AG04450 (cell line): Measurements from ENCODE around the gene GPRC5C. TPM values are rescaled to one million over a fixed set of nuclear protein-coding genes. Genes with fewer than 3 reads are reported as not detected.

Source experiments
- CTCF ChIA-PET: fragments of 300-600, 350-600 bp; formaldehyde crosslinking; extraction: SDS; loops from one replicate; lab custom pipeline; 2022; ENCODE audit warnings: antibody characterized with exemption, inconsistent platforms; lab: Charles Lee
- POLR2A ChIA-PET: fragments of 350-600 bp; formaldehyde crosslinking; extraction: SDS; loops from one replicate; lab custom pipeline; 2021; ENCODE audit warnings: antibody characterized with exemption, inconsistent platforms; lab: Yijun Ruan, JAX
- DNase-seq: peaks from one replicate; pipeline ENCODE4 v3.0.0-alpha.2; 2011; ENCODE audit warnings: low read depth, low spot score
- H3K27ac ChIP-seq: one replicate; pipeline ENCODE4 v1.5.1; 2012; ENCODE audit warnings: low read depth, low read length, control low read depth
- H3K27me3 ChIP-seq: one replicate; pipeline ENCODE4 v1.6.0; 2012; ENCODE audit warnings: low read length; ENCODE audit not compliant: control insufficient read depth, insufficient read depth
- H3K4me3 ChIP-seq: 2 replicates; pipeline ENCODE4 v1.5.1; 2011; ENCODE audit warnings: mild to moderate bottlenecking, low read depth, low read length, control low read depth
- H3K9me3 ChIP-seq: 2 replicates; pipeline ENCODE4 v1.5.1; 2012; ENCODE audit warnings: low read length; ENCODE audit not compliant: control insufficient read depth, insufficient read depth
- polyA plus RNA-seq: library from polyadenylated mRNA; depleted of rRNA; stranded (reverse); fragments of >200 nt; gene quantifications from 2 replicates; pipeline ENCODE4 v1.2.3, GENCODE V29; 2011
- TF ChIP-seq, protein P1 (sequence below): IDR thresholded peaks from 2 replicates; pipeline ENCODE4 v1.5.1; 2011; ENCODE audit warnings: low read depth, low read length, control low read depth, inconsistent platforms

The GPRC5C gene
- polyA plus RNA-seq, 1 experiment: 0.14 TPM

DNA sequence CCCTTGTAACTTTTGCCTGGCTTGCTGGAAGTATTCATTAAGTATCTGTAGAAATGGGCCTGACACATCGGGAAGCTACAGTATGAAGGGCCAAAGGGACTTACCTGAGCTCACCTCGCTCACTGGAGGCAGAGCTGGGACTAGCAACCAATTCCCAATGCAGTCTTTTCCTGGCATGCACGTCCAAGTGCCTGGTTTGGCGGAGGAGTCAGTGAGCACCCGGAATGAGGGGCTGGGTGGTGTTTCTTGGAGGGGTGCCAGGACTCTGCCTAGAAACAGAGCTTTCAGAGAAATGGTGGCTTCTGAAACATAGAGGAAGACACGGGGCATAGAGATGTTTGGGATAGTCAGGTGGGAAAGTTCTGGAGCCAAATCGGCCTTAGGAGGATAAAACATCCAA is 18.4 kb upstream of the GPRC5C start:
- ChIA-PET POLR2A (no interaction called here), CTCF (interaction anchor here (1.4 kb wide), 1 partner anchor 44 kb away, joined by 5 read pairs; no protein-coding TSS in a partner anchor)
- no peak overlapping the region for H3K27ac ChIP-seq
- no peaks in the 10 kb centered on the region for H3K27me3 ChIP-seq
- TF ChIP-seq, protein P1, sequence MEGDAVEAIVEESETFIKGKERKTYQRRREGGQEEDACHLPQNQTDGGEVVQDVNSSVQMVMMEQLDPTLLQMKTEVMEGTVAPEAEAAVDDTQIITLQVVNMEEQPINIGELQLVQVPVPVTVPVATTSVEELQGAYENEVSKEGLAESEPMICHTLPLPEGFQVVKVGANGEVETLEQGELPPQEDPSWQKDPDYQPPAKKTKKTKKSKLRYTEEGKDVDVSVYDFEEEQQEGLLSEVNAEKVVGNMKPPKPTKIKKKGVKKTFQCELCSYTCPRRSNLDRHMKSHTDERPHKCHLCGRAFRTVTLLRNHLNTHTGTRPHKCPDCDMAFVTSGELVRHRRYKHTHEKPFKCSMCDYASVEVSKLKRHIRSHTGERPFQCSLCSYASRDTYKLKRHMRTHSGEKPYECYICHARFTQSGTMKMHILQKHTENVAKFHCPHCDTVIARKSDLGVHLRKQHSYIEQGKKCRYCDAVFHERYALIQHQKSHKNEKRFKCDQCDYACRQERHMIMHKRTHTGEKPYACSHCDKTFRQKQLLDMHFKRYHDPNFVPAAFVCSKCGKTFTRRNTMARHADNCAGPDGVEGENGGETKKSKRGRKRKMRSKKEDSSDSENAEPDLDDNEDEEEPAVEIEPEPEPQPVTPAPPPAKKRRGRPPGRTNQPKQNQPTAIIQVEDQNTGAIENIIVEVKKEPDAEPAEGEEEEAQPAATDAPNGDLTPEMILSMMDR: no peak
- H3K4me3 ChIP-seq: no peak overlapping the region
- peaks cover 16% of the 10 kb centered on the region for H3K9me3 ChIP-seq
- no peak for DNase-seq

DNA sequence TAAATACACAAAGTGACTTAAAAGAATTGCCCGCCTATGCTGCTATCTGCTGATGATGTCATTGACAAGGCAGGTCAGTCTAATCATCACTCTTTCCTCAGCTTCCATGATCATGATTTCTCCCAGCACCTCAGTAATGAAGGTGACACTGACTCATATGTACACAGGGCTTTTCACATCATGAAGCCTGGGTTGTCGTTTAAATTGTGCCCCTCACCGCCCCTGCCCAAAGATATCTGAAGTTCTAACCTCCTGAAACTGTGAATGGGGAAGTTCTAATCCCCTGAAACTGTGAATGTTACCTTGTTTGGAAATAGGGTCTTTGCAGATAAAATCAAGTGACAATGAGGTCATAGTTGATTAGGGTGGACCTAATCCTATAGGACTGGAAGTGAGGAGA is 17.4 kb upstream of the GPRC5C start:
- TF ChIP-seq, protein P1: no peak
- no peak overlapping the region for H3K4me3 ChIP-seq
- H3K9me3 ChIP-seq: peaks cover 23% of the 10 kb centered on the region
- DNase-seq: no peak
- H3K27me3 ChIP-seq: no peaks in the 10 kb centered on the region
- CTCF ChIA-PET: no interaction called here
- H3K27ac ChIP-seq: no peak overlapping the region
- POLR2A ChIA-PET: no interaction called here

DNA sequence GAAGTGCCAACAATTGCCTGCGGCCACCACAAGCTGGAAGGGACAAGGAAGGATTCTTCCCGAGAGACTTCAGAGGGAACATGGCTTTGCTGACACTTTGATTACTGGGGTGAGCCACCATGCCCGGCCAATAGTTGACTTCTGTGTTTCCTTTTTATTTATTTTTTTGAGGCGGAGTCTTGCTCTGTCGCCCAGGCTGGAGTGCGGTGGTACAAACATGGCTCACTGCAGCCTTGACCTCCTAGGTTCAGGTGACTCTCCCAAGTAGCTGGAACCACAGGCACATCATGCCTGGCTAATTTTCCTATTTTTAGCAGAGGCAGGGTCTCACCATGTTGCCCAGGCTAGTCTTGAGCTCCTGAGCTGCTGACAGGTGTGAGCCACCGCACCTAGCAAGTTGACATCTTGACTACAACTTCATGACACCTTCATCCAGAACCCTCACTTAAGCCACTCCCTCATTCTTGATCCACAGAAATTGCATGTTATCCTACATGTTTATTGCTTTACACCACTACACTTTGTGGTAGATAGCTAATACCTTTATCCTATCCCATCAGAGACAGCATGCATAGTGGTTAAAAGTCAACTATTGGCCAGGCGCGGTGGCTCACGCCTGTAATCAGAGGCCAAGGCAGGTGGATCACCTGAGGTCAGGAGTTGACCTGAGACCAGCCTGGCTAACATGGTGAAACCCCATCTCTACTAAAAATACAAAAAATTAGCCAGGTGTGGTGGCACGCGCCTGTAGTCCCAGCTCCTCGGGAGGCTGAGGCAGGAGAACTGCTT is 16.1 kb upstream of the GPRC5C start:
- TF ChIP-seq, protein P1: no peak
- Histone ChIP-seq H3K9me3 (peaks cover 23% of the 10 kb centered on the region), H3K27me3 (no peaks in the 10 kb centered on the region), H3K27ac (no peak overlapping the region), H3K4me3 (no peak overlapping the region)
- ChIA-PET CTCF (no interaction called here), POLR2A (no interaction called here)
- no peak for DNase-seq

DNA sequence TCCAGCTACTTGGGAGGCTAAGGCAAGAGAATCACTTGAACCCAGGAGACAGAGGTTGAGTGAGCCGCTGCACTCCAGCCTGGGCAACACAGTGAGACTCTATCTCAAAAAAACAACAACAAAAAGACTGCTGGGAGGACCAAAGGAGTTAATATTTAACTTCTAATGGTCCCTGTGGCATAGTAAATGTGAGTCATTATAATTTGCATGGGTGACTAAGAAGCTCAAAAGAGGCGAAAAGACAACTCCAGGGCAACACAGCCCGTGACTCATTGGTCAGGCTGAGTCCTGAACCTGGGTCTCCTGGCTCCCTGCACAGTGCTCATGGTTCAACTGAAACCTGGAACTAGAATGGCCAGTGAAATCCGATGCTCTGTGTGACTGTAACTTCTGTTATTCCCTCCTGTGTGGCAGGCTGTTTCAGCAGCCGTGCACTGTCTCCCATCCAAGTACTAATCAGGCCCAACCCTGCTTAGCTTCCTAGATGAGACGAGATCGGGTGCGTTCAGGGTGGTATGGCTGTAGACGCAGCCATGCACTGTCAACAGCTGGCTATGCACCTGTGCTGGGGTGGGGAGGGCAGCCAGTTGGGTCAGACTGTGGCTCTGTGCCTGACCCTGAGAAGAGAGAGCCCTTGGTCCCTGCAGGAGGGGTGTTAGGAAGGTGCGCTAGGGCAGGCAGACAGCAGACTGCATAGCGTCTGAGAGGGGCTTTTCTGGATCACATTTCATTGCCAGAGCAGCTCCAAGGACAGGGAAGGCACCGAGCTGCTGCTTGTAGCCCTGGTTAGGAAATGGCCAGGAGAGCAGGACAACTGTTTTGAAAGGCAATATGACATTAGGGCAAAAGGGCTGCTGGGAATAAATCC is 14.5 kb upstream of the GPRC5C start:
- POLR2A ChIA-PET: interaction anchor here (0.6 kb wide), 1 partner anchor 28 kb away, joined by 3 read pairs; no protein-coding TSS in a partner anchor
- Histone ChIP-seq H3K9me3 (peaks cover 23% of the 10 kb centered on the region), H3K4me3 (no peak overlapping the region), H3K27ac (no peak overlapping the region), H3K27me3 (no peaks in the 10 kb centered on the region)
- TF ChIP-seq, protein P1: no peak
- DNase-seq: no peak
- CTCF ChIA-PET: interaction anchor here (0.9 kb wide), 1 partner anchor 40 kb away, joined by 5 read pairs; no protein-coding TSS in a partner anchor
